NCI-H82 (cell line): Measurements from ENCODE around the gene ARMH1.
"Not testable (repeated sequence)": the region's sequence is repeated elsewhere in the genome, so short reads cannot be mapped to it uniquely, and the experiment has no call there.

ENCODE experiments used
- DNase-seq: peaks from one replicate; lab custom pipeline; 2025; lab: John Stamatoyannopoulos, UW

The ARMH1 gene

DNA sequence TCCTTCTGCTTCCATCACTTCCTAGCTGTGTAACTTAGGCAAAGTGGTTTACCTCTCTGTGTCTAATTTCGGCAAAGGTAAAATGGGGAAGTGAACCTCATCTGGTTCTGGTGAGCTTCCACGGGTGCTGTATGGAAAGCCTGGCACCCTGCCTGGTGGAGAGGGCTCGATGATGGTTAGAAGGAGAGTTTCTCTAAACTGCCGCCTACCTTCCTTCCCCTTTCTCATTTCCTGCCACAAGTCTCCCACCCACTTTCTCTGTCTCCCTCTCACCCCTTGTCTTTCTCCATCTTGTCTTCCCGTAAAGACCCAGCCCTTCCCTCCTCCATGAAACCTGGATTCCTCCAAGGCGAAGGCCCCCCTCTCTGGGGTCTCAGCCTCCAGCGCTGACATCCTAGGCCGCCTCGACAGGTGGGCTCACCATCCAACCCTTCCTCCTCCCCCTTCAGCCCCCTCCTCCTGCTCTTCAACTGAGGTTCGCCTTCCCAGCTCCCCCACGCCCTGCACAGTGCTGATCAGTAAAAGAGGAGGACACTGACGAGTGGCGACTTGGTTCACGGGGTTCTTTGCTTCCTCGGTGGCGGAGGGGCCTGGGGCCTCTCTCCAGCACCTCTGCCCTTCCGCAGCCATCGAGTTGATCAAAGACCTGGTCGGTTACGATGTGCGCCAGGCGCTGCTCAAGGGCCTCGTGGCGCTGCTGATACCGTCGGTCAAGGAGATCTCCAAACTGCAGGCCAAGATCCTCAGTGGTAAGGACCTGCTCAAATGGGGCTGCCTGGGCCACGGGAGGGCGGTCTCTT is 49.2 kb downstream of the ARMH1 start:
- no peak for DNase-seq

DNA sequence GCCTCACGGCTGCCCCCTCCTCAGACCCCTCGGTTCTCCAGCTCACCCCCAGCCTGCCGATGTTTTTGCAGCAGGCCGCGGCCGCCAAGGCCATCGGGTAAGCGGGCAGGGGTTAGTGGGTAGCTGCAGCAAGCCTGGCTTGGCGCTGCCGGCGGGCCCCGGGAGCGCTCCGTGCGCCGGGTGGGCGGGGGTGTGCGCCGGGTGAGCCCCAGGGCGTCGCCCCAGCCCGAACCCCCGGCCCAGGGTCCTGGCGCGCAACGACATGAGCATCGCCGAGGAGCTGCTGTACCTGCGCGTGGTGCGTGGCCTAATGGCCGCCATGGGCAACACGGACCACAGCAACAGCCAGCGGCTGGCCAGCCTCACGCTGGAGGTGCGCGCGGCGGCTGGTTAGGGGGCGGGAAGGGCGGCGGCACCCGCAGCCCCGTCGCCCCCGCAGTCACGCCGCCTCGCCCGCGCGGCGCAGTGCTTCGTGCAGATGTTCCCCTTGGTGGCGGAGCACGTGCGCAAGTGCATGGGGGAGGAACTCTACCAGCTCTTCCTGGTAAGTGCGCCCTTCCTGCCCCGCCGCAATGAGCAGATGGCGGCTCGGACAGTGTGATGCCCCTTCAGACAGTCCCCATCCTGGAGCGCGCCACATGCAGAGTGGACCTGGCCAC is 49.9 kb downstream of the ARMH1 start:
- no peak for DNase-seq

DNA sequence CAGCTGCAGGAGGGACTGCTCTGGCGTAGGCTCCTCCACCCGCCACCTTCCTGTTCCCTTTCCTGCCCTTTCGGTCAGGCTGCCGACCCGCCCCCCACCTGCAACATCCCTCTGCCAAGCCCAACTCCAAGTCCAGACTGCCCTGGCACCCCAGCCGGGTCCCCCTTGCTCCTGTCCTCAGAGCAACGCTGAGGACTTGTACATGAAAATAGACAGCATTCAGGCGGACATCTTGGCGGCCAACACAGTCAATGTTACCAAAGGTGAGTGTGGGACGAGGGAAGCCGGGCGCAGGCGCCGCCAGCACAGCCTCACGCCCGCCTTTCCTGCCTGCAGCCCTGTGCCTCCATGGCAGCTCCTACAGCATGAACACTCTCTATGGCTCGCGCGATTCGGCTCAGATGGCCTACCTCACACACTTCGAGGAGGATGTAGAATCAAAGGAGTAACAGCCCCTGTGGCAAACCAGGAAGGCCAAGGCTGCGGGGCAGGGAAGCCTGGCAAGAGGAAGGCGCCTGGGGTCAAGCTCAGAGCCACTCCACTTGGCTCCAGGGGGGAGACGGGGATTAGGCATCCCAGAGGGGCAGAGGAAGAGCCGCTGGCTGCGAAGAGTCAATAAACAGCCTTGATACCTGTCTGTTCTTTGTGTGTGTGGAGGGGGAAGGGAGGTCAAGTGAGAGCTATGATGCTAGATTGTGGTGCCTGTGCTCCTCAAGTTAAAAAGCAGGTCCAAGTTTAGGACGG is 50.6 kb downstream of the ARMH1 start:
- peak; percentile 30 for DNase-seq

DNA sequence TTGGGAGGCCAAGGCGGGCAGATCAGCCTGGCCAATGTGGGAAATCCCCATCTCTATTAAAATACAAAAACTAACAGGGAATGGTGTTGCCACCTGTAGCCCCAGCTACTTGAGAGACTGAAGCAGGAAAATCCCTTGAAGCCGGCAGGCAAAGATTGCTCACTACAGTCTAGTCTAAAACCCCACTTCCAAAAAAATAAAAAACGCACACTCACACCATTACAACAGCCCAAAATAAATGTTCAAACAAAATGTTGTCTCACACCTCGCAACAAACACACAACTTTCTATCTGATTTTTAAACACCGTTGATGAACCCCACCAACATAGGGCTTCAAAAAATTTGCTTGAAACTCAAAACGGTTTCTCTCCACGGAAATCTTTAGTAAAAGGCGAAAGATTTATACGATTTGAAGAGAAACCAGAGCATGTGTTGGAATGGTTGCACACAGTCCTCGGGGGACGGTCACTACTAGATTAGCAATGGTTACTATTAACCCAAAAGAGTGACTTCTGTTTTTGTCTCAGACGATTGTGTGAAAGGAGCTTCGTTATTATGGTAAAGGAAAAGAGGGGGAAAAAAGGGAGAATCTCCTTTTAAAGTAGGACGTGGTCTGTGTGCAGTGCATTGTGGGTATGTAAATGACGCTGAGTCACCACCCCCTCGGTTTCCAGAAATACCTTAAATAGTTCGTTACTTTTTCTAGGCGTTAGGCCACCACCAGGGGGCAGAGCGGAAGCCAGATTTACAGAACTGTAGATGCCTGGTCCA is 56.4 kb downstream of the ARMH1 start, which contains the start of gene RNU5D-1:
TSS of gene RNU5D-1 (minus strand) at position 430 of the 772 bp plus-strand sequence.
- DNase-seq = peak; percentile 99

DNA sequence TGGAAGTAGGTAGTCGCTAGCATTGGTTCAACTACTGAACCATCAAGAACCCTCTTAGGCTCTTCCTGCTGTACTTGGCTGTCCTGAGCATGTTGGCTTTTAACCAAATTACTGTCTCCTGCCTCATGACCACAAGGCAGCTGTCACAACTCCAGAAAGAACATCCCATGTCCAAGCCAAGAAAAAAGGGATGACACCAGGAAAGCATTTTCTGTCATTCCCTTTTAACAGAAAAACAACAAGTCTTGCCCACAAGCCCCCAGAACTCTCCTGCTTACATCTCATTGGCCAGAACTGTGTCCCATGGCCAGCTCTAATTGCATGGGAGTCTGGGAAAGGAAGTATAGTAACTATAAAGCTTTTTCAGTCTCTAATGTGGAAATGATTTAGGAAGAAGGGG is 58.9 kb downstream of the ARMH1 start:
- no peak for DNase-seq

DNA sequence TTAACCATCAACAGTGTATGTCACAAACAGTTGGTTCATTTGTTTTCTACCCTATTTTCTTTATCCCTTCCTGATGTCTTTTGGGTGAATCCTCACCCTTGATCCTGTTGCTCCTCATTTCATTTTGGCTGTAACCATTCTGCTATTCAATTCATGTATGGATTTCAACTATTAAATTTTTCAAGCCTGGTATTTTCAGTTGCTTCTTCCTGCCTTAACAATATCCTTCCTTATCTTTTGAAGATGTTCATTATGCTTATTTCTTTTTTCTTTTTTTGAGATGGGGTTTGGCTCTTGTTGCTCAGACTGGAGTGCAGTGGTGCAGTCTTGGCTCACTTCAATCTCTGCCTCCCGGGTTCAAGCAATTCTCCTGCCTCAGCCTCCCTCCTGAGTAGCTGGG is 59.3 kb downstream of the ARMH1 start:
- DNase-seq = no peak

DNA sequence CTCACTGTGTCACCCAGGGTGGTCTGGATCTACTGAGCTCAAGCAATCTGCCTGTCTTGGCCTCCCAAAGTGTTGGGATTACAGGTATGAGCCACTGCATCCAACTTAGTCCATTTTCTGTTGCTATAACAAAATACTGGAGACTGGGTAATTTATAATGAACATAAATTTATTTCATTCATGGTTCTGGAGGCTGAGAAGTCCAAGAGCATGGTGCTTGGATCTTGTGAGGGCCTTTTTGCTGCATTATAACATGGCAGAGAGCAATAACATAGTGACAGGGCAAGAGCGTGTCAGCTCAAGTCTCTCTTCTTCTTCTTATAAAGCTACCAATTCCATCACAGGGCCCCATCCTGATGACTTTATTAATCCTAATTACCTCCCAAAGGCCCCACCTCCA is 61.5 kb downstream of the ARMH1 start:
- DNase-seq = no peak

DNA sequence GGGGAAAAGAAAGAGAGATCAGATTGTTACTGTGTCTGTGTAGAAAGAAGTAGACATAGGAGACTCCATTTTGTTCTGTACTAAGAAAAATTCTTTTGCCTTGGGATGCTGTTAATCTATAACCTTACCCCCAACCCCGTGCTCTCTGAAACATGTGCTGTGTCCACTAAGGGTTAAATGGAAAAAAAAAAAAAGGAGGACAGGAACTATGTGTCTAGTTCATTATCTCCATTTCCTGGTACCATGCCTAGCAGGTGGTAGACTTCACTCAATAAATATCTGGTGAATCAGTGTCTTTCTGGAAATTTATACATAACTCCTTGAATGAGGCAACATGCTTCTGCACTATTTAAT is 64.4 kb downstream of the ARMH1 start:
- DNase-seq = not testable (repeated sequence)

DNA sequence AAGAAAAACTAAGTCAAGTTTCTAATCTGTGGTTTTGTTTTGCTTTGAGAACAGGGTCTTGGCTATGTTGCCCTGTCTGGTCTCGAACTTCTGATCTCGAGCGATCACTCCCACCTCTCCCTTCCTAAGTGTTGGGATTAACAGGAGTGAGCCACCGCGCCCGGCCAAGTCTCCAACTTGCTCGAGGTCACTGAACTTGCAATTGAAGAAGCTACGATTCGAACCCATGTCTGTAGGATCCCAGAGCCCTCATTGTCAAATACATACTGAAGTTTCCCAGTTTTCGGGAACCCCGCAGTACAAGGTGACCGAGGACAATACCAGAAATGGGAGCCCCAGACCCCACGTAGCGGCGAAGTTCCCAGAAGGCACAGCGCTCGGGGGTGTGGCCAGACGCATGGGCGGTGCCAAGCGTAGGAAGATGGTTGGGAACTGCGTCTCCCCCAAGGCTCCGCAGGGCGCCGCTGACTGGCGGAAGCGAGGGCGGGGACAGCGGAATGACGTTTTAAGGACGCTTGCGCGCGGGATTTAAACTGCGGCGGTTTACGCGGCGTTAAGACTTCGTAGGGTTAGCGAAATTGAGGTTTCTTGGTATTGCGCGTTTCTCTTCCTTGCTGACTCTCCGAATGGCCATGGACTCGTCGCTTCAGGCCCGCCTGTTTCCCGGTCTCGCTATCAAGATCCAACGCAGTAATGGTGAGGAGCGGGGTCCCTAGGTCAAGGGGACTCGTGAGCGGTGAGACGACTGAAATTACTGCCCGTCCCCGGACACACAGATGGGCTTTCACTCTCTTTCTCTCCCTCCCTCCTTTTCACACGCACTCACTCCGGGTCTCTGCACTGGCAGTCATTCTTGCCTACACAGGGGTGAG is 65.0 kb downstream of the ARMH1 start, which contains the start of gene KIF2C:
TSS of gene KIF2C (plus strand) at position 531 of the 872 bp plus-strand sequence. CDS start at position 627, 96 bp downstream.
- DNase-seq = peak; percentile 99

DNA sequence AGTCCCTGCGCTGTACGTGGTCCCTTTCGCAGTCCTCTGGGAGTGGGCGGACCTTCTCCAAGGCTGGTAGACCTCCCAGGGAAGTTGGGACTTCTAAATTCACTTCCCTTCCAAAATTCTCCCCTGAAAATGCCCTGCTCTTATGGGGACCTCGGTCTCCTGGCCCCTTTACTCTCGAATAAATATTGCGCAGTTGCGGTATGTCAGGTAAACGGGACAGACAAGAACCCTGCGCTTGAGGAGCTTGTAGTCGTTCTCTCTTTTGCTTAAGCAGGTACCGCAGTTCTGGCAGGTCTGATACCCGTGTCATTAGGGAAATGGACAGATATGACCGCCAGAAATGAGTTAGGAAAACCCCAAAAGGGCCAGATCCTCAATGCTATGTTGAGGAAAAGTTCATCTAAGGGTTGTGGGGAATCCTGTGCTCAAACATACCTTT is 65.7 kb downstream of the ARMH1 start:
- DNase-seq = peak; percentile 53

DNA sequence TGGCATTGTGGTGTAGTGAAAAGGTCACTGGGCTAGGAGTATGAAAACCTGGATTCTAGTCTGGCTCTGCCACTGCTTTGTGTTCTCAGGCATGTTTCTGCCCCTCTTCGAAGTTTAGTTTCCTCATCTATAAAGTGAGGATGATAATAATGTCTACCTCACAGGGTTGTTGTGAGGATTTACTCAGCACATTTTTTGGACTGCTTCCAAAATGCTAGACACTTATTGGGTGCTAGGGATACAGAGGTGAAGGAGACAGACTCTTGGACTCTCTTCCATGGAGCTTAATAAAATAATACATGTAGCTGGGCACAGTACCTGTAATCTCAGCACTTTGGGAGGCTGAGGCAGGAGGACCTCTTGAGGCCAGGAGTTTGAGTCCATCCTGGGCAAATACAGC is 68.7 kb downstream of the ARMH1 start:
- no peak for DNase-seq

DNA sequence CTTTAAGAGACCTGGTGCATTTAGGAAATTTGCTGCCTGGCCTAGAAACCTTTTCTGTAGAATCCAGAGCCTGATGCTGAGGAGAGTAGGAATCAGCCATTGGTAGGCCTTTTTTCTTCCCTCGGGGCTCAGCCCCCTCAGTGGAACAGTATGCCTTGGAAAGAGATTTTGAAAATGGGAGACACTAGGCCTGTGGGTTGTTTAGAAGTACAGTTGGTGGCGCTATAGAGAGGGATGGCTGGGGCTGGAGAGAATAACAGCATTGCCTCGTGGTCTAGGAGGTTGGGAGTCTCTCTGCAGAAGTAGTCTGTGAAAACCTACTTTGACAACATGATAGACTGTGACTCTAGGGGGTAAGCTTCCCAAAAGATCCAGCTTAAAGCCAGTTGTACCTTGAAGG is 73.4 kb downstream of the ARMH1 start:
- DNase-seq = peak; percentile 17

DNA sequence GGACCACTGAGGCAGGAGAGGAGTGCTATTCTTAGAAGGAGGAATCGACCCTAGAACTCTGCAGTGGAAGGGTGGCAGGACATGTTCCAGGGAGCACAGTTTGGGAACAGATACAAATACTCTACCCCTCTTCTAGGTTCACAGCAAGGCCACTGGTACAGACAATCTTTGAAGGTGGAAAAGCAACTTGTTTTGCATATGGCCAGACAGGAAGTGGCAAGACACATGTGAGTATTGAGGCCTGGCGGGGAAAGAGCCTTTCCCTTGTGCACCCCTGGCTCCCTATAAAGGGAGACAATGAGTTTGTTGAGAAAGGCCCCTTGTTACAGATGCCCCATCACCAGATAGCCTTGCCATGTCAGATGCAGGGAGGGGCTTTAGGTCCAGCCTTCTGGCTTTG is 82.9 kb downstream of the ARMH1 start:
- DNase-seq = no peak

DNA sequence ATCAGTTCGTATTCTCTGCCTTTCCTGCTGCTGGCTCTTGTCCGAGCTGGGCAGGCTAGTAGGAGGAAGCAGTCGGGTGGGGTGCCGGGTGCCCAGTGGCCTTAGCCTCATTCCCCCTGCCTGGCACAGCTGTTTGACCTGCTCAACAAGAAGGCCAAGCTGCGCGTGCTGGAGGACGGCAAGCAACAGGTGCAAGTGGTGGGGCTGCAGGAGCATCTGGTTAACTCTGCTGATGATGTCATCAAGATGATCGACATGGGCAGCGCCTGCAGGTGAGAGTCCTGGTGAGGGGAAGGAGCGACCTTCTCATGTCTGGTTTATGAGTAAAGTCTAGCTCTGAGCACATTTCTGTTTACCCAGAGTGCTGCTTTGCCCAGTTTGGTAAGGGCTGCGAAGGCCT is 84.6 kb downstream of the ARMH1 start:
- no peak for DNase-seq

DNA sequence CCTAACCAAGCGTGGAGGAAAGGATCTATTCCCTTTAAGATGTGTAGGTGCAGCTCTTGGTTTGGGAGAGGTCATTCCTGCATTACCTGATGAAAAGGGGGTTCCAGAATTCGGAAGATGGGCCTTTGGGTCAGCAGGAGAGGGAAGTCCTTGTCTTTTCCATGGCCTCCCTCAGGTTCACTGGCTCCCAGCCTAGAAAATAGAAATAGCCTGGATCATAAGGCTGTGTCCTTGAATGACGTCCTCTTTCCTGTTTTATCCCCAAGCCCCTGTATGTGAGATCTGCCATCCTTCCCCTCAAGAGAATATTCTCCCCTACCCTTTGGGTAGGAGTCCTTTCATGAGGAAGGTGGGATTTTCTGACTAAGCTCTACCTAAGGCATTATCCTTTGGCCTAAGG is 86.4 kb downstream of the ARMH1 start:
- no peak for DNase-seq

DNA sequence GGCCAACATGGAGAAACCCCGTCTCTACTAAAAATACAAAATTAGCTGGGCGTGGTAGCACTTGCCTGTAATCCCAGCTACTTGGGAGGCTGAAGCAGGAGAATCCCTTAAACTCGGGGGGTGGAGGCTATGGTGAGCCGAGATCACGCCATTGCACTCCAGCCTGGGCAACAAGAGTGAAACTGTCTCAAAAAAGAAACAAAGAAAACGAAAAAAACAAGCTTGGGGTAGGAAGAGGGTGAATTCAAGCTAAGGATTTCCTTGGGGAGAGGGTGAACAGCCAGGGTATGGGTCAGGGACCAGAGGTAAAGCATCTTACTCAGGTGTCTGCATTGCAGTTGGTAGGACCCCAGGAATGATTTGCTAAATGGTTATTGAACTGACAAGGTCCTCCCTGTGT is 91.9 kb downstream of the ARMH1 start:
- not testable (repeated sequence) for DNase-seq
